Neuronal stem cell (in vitro differentiated cells): ENCODE data around the gene ACBD3.

Experiments
- DNase-seq: peaks from one replicate; pipeline ENCODE4 v3.0.0-alpha.2; 2013; ENCODE audit warnings: low spot score
- H2AFZ ChIP-seq: one replicate; pipeline ENCODE4 v1.6.1; 2013; ENCODE audit warnings: mild to moderate bottlenecking, low read length, inconsistent platforms
- H2AK5ac ChIP-seq: 2 replicates; pipeline ENCODE4 v1.6.1; 2013; ENCODE audit warnings: low read depth, mild to moderate bottlenecking, inconsistent platforms, low read length, moderate library complexity, mixed read lengths
- H2BK120ac ChIP-seq: 2 replicates; pipeline ENCODE4 v1.6.1; 2013; ENCODE audit warnings: low read depth, mild to moderate bottlenecking, inconsistent platforms, low read length, moderate library complexity, mixed read lengths
- H2BK12ac ChIP-seq: one replicate; pipeline ENCODE4 v1.6.1; 2013; ENCODE audit warnings: low read length, inconsistent platforms
- H2BK15ac ChIP-seq: 2 replicates; pipeline ENCODE4 v1.6.1; 2013; ENCODE audit warnings: mild to moderate bottlenecking, low read length, inconsistent platforms, mixed read lengths
- H2BK5ac ChIP-seq: one replicate; pipeline ENCODE4 v1.6.1; 2013; ENCODE audit warnings: inconsistent platforms, mild to moderate bottlenecking, low read length, moderate library complexity
- H3K14ac ChIP-seq: one replicate; pipeline ENCODE4 v1.6.1; 2013; ENCODE audit warnings: low read length, inconsistent platforms
- H3K18ac ChIP-seq: 2 replicates; pipeline ENCODE4 v1.6.1; 2013; ENCODE audit warnings: low read length, inconsistent platforms
- H3K23ac ChIP-seq: 2 replicates; pipeline ENCODE4 v1.6.1; 2013; ENCODE audit warnings: low read depth, mild to moderate bottlenecking, mixed read lengths, low read length, inconsistent platforms; ENCODE audit not compliant: poor library complexity
- H3K27ac ChIP-seq: replicated peaks from 3 replicates; pipeline ENCODE4 v1.5.1; 2013; ENCODE audit warnings: low read length, inconsistent platforms
- H3K27me3 ChIP-seq, 3 experiments: 2 replicates each; pipeline ENCODE4 v1.6.1; 2013; ENCODE audit warnings: low read length in 3 of 3, mild to moderate bottlenecking in 2 of 3, inconsistent platforms in 1 of 3, low read depth in 1 of 3, mixed read lengths in 1 of 3, moderate library complexity in 1 of 3; ENCODE audit not compliant: control insufficient read depth in 3 of 3, insufficient read depth in 3 of 3
- H3K36me3 ChIP-seq, 2 donors: replicated peaks in 1 of 2; 2 replicates each; pipeline ENCODE4 v1.6.1; 2013; ENCODE audit warnings: low read length in 2 of 2; ENCODE audit not compliant: control insufficient read depth in 2 of 2, insufficient read depth in 2 of 2
- H3K4ac ChIP-seq: 2 replicates; pipeline ENCODE4 v1.6.1; 2013; ENCODE audit warnings: inconsistent platforms, mild to moderate bottlenecking, low read length, moderate library complexity
- H3K4me1 ChIP-seq, 2 donors: 1 replicate in 1 of 2; 2 replicates in 1 of 2; pipeline ENCODE4 v1.6.1; 2013; ENCODE audit warnings: low read length in 2 of 2, low read depth in 1 of 2; ENCODE audit not compliant: control insufficient read depth in 2 of 2, insufficient read depth in 1 of 2
- H3K4me2 ChIP-seq: one replicate; pipeline ENCODE4 v1.6.1; 2013; ENCODE audit warnings: mild to moderate bottlenecking, low read length, inconsistent platforms; ENCODE audit not compliant: insufficient read depth, poor library complexity, severe bottlenecking
- H3K4me3 ChIP-seq, 2 donors: 2 replicates each; pipeline ENCODE4 v1.5.1; 2013; ENCODE audit warnings: low read length in 2 of 2, mild to moderate bottlenecking in 2 of 2, inconsistent platforms in 1 of 2, moderate library complexity in 1 of 2
- H3K79me1 ChIP-seq: one replicate; pipeline ENCODE4 v1.6.1; 2013; ENCODE audit warnings: low read depth, mild to moderate bottlenecking, inconsistent platforms, low read length, moderate library complexity
- H3K9ac ChIP-seq: one replicate; pipeline ENCODE4 v1.6.1; 2013; ENCODE audit warnings: mild to moderate bottlenecking, low read depth, low read length, inconsistent platforms; ENCODE audit not compliant: poor library complexity
- H3K9me3 ChIP-seq, 2 donors: replicated peaks in 1 of 2; 2 replicates each; pipeline versions ENCODE3 to v1.6.1; 2013; ENCODE audit warnings: low read length in 2 of 2, mild to moderate bottlenecking in 2 of 2, inconsistent platforms in 1 of 2, low read depth in 1 of 2, mixed read lengths in 1 of 2, moderate library complexity in 1 of 2; ENCODE audit not compliant: control insufficient read depth in 2 of 2, insufficient read depth in 1 of 2
- H4K8ac ChIP-seq: one replicate; pipeline ENCODE4 v1.6.1; 2013; ENCODE audit warnings: low read depth, mild to moderate bottlenecking, inconsistent platforms, low read length, moderate library complexity
- H4K91ac ChIP-seq: one replicate; pipeline ENCODE4 v1.6.1; 2013; ENCODE audit warnings: low read length, low read depth, mild to moderate bottlenecking, inconsistent platforms; ENCODE audit not compliant: poor library complexity
- WGBS, 2 donors: extraction: QIAGEN DNeasy Blood & Tissue Kit; methylation state at CpG; one replicate each; pipeline ENCODE4 v1.1.7; 2013; ENCODE audit warnings: missing lambda C conversion rate in 2 of 2, mixed read lengths in 1 of 2; ENCODE audit not compliant: insufficient read length in 2 of 2, insufficient replicate concordance in 1 of 2; ENCODE audit errors: extremely low coverage in 2 of 2; 5-methylcytosine and 5-hydroxymethylcytosine counted together

ACBD3 gene

GRCh38 chr1:226217273-226217672 is 30.7 kb upstream of the ACBD3 start:
- Histone ChIP-seq H3K4ac (no peak overlapping the region), H3K27ac (no peak overlapping the region), H3K23ac (no peak overlapping the region), H2AK5ac (no peak overlapping the region), H4K8ac (no peak overlapping the region), H3K9me3 (no peaks in the 10 kb centered on the region), H3K4me2 (no peak overlapping the region), H3K9ac (no peak overlapping the region), H3K4me1 (peaks cover 1 to 3% of the 10 kb centered on the region in 2 donors), H3K18ac (no peak overlapping the region), H2BK120ac (no peak overlapping the region), H3K36me3 (no peaks in the 10 kb centered on the region), H2BK5ac (no peak overlapping the region), H2BK15ac (no peak overlapping the region), H4K91ac (no peak overlapping the region), H2BK12ac (no peak overlapping the region), H3K79me1 (no peaks in the 10 kb centered on the region), H3K14ac (no peak overlapping the region), H3K27me3 (peaks cover 0 to 41% (median 0%) of the 10 kb centered on the region in 3 experiments), H3K4me3 (no peak overlapping the region), H2AFZ (peak overlapping the region; percentile 43)
- DNase-seq = no peak
- no CpG with 5 or more reads among the region's 10 CpGs for WGBS, 2 donors

GRCh38 chr1:226216056-226216455 is 29.5 kb upstream of the ACBD3 start:
- peak overlapping the region; percentile 21 for H2AFZ ChIP-seq
- no peak overlapping the region for H3K23ac ChIP-seq
- H2BK120ac ChIP-seq = no peak overlapping the region
- no peak overlapping the region for H2BK12ac ChIP-seq
- no peak overlapping the region for H2BK15ac ChIP-seq
- no peak overlapping the region for H3K4me2 ChIP-seq
- no CpG with 5 or more reads among the region's 5 CpGs for WGBS, 2 donors
- no peaks in the 10 kb centered on the region for H3K9me3 ChIP-seq
- H3K18ac ChIP-seq = no peak overlapping the region
- no peak overlapping the region for H4K91ac ChIP-seq
- H3K4ac ChIP-seq = no peak overlapping the region
- H3K9ac ChIP-seq = no peak overlapping the region
- peaks cover 0 to 36% (median 0%) of the 10 kb centered on the region in 3 experiments for H3K27me3 ChIP-seq
- DNase-seq = no peak
- H2BK5ac ChIP-seq = no peak overlapping the region
- no peak overlapping the region for H3K27ac ChIP-seq
- no peaks in the 10 kb centered on the region for H3K36me3 ChIP-seq
- H4K8ac ChIP-seq = no peak overlapping the region
- H3K4me1 ChIP-seq = peaks cover 1 to 3% of the 10 kb centered on the region in 2 donors
- H3K79me1 ChIP-seq = no peaks in the 10 kb centered on the region
- H2AK5ac ChIP-seq = no peak overlapping the region
- H3K4me3 ChIP-seq = no peak overlapping the region
- no peak overlapping the region for H3K14ac ChIP-seq

- H3K4me3 ChIP-seq = no peak overlapping the region
- no peak overlapping the region for H2AK5ac ChIP-seq
- H3K27me3 ChIP-seq = peaks cover 0 to 31% (median 0%) of the 10 kb centered on the region in 3 experiments
- H2BK12ac ChIP-seq = no peak overlapping the region
- no peak overlapping the region for H4K8ac ChIP-seq
- DNase-seq = no peak
- peak overlapping the region; percentile 20 for H2AFZ ChIP-seq
- WGBS, 2 donors = no CpG with 5 or more reads among the region's 5 CpGs
- no peaks in the 10 kb centered on the region for H3K36me3 ChIP-seq
- no peak overlapping the region for H3K14ac ChIP-seq
- H3K9ac ChIP-seq = no peak overlapping the region
- no peak overlapping the region for H2BK15ac ChIP-seq
- no peak overlapping the region for H3K27ac ChIP-seq
- no peak overlapping the region for H4K91ac ChIP-seq
- no peaks in the 10 kb centered on the region for H3K79me1 ChIP-seq
- H3K4me2 ChIP-seq = no peak overlapping the region
- H3K4me1 ChIP-seq = peaks cover 1 to 6% of the 10 kb centered on the region in 2 donors
- no peaks in the 10 kb centered on the region for H3K9me3 ChIP-seq
- peak overlapping the region; percentile 85 for H3K18ac ChIP-seq
- H2BK5ac ChIP-seq = no peak overlapping the region
- H2BK120ac ChIP-seq = no peak overlapping the region
- H3K4ac ChIP-seq = no peak overlapping the region
- no peak overlapping the region for H3K23ac ChIP-seq
Observed at GRCh38 chr1:226215239-226215638, 28.7 kb upstream of the ACBD3 start.

- Histone ChIP-seq H4K8ac (no peak overlapping the region), H2BK15ac (no peak overlapping the region), H3K9ac (peak overlapping the region; percentile 3), H3K4me2 (no peak overlapping the region), H3K18ac (no peak overlapping the region), H4K91ac (no peak overlapping the region), H3K27ac (no peak overlapping the region), H3K27me3 (peaks cover 0 to 40% (median 0%) of the 10 kb centered on the region in 3 experiments), H3K79me1 (no peaks in the 10 kb centered on the region), H3K14ac (no peak overlapping the region), H2BK120ac (no peak overlapping the region), H3K4ac (no peak overlapping the region), H2AK5ac (no peak overlapping the region), H2BK5ac (no peak overlapping the region), H2BK12ac (no peak overlapping the region), H3K4me1 (peaks cover 1 to 8% of the 10 kb centered on the region in 2 donors), H2AFZ (peak overlapping the region; percentile 45), H3K9me3 (no peaks in the 10 kb centered on the region), H3K23ac (peak overlapping the region; percentile 8), H3K36me3 (no peaks in the 10 kb centered on the region), H3K4me3 (no peak overlapping the region)
- no peak for DNase-seq
- WGBS, 2 donors = no CpG with 5 or more reads among the region's 8 CpGs
Observed at GRCh38 chr1:226212545-226212944, 26.0 kb upstream of the ACBD3 start.
